ENCODE results near the gene MICU1. TPM values are rescaled to one million over a fixed set of nuclear protein-coding genes. Genes with fewer than 3 reads are reported as not detected.
"Not testable (repeated sequence)": the region's sequence is repeated elsewhere in the genome, so short reads cannot be mapped to it uniquely, and the experiment has no call there.

The MICU1 gene
- total and polyA plus RNA-seq, 2 of the 13 experiments (the other 11 are each of a cell fraction or from before 2014, with no cell fraction given): 32.5 to 56.1 TPM

DNA sequence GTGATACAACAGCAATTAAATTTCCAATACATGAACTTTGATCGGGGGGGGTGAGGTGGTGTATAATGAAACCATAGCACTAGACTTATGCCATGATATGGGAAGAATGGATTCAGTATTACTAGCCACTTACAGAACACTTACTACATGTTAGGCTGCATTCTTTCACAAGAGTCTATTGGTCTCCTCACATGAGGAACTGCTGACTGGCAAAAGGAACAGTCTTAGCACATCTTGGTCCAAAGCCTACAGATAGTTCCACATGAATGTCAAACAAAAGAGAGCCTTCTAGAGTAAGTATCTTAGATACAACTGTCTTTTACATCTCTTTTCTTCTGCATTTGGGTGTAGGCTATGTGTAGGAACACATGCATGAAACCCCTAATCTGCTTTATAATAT is 155.2 kb downstream of the MICU1 start:
- Histone ChIP-seq H3K4me1 (ENCODE audit: insufficient read depth, low read length) (peaks cover 16% of the 10 kb centered on the region), H3K27ac (ENCODE audit: extremely low read length, insufficient read depth, low read length) (no peak overlapping the region), H3K4me2 (ENCODE audit: low read depth, low read length) (no peak overlapping the region), H3K4me3 (replicated peaks in 1 of 3; ENCODE audit: insufficient read depth in 1 of 3, low read depth in 2 of 3, low read length in 3 of 3) (no peak overlapping the region), H3K27me3 (ENCODE audit: control insufficient read depth in 1 of 2, insufficient read depth in 2 of 2, low read length in 2 of 2) (no peaks in the 10 kb centered on the region), H3K79me2 (ENCODE audit: insufficient read depth, low read length) (no peaks in the 10 kb centered on the region), H3K9me3 (ENCODE audit: low read length) (no peaks in the 10 kb centered on the region), H3K36me3 (replicated peaks in 1 of 2; ENCODE audit: control insufficient read depth in 1 of 2, insufficient read depth in 2 of 2, low read length in 2 of 2) (peaks cover 5 to 38% of the 10 kb centered on the region in 2 experiments; a peak in 4 of 5 replicates), H3K9ac (ENCODE audit: insufficient read depth, low read depth, low read length) (no peak overlapping the region), H2AFZ (ENCODE audit: low read length) (no peak overlapping the region), H4K20me1 (ENCODE audit: insufficient read depth, low read length) (no peaks in the 10 kb centered on the region; the same call in 1 of the 2 replicates)
- ATAC-seq (no peak), FAIRE-seq (no peak), DNase-seq (ENCODE audit: low spot score) (no peak)
- intact Hi-C loops (cut with micrococcal nuclease; ENCODE audit: unreplicated experiment) (no loop called here), in situ Hi-C loops (cut with HindIII; ENCODE audit: extremely low pct_ligation_motif_present, low pct_unique_long_range_greater_than_20kb) (no loop called here)
- WGBS (ENCODE audit: low lambda C conversion rate): 100% methylated on average over 1 of the region's 1 CpG
- BruUV-seq (replicated peaks): no TSS peak
- CTCF ChIA-PET (ENCODE audit: low intra/inter-chr PET ratio, low total read pairs): no interaction called here
- TF ChIP-seq SRSF1 (optimal IDR thresholded peaks at IDR 0.05; ENCODE audit: low read depth, low read length): no peak
- TF ChIP-seq SMYD3 (CRISPR knock-in tag; IDR thresholded peaks at IDR 0.05): no peak
- TF ChIP-seq ZNF558 (CRISPR knock-in tag; IDR thresholded peaks at IDR 0.05; ENCODE audit: borderline replicate concordance): no peak
- TF ChIP-seq ZNF3 (CRISPR knock-in tag; IDR thresholded peaks at IDR 0.05): no peak
- TF ChIP-seq MAFF (IDR thresholded peaks at IDR 0.05; ENCODE audit: low read depth, low read length): peak; percentile 10; the same call in 1 of the 2 replicates
- TF ChIP-seq ZBTB20 (CRISPR knock-in tag; IDR thresholded peaks at IDR 0.05; ENCODE audit: borderline replicate concordance, low read depth): no peak
- no peak for TF ChIP-seq WIZ (CRISPR knock-in tag; IDR thresholded peaks at IDR 0.05)
- TF ChIP-seq MAFK (conservative IDR thresholded peaks at IDR 0.05 in 1 of 2, IDR thresholded peaks at IDR 0.05 in 1 of 2; ENCODE audit: low read length in 2 of 2): peak; percentile 3 to 23; a peak in 1 of 4 replicates
- no peak for TF ChIP-seq PHB2 (IDR thresholded peaks at IDR 0.05; ENCODE audit: partially characterized antibody)
- TF ChIP-seq JUNB (CRISPR knock-in tag; IDR thresholded peaks at IDR 0.05; ENCODE audit: borderline replicate concordance): no peak
- POLR2A ChIA-PET: no interaction called here

DNA sequence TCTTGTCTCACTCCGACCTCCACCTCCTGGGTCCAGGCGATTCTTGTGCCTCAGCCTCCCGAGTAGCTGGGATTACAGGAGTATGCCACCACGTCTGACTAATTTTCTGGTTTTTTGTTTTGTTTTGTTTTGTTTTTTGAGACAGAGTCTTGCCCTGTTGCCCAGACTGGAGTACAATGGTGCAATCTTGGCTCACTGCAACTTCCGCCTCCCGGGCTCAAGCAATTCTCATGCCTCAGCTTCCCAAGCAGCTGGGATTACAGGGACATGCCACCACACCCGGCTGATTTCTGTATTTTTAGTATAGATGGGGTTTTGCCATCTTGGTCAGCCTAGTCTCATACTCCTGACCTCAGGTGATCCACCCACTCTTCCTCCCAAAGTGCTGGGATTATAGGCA is 158.8 kb downstream of the MICU1 start:
- intact Hi-C loops (cut with micrococcal nuclease; ENCODE audit: unreplicated experiment); H3K79me2 ChIP-seq (ENCODE audit: insufficient read depth, low read length); H3K9ac ChIP-seq (ENCODE audit: insufficient read depth, low read depth, low read length); ATAC-seq; H3K27ac ChIP-seq (ENCODE audit: extremely low read length, insufficient read depth, low read length); BruUV-seq (replicated peaks); H3K4me2 ChIP-seq (ENCODE audit: low read depth, low read length); POLR2A ChIA-PET; in situ Hi-C loops (cut with HindIII; ENCODE audit: extremely low pct_ligation_motif_present, low pct_unique_long_range_greater_than_20kb); DNase-seq (ENCODE audit: low spot score); H3K27me3 ChIP-seq (ENCODE audit: control insufficient read depth in 1 of 2, insufficient read depth in 2 of 2, low read length in 2 of 2); H3K4me3 ChIP-seq (replicated peaks in 1 of 3; ENCODE audit: insufficient read depth in 1 of 3, low read depth in 2 of 3, low read length in 3 of 3); CTCF ChIA-PET (ENCODE audit: low intra/inter-chr PET ratio, low total read pairs); FAIRE-seq; H3K9me3 ChIP-seq (ENCODE audit: low read length); H2AFZ ChIP-seq (ENCODE audit: low read length); H4K20me1 ChIP-seq (ENCODE audit: insufficient read depth, low read length): not testable (repeated sequence)
- 97% methylated on average over 7 of the region's 7 CpGs for whole genome bisulfite sequencing (ENCODE audit: low lambda C conversion rate)
- peaks cover 3 to 20% of the 10 kb centered on the region in 2 experiments; a peak in 3 of 5 replicates for H3K36me3 ChIP-seq (replicated peaks in 1 of 2; ENCODE audit: control insufficient read depth in 1 of 2, insufficient read depth in 2 of 2, low read length in 2 of 2)
- H3K4me1 ChIP-seq (ENCODE audit: insufficient read depth, low read length): peaks cover 18% of the 10 kb centered on the region

Data from HepG2 (cell line).